Activated CD8-positive, alpha-beta memory T cell treated with anti-CD3 and anti-CD28 coated beads for 36 hours (primary cell): ENCODE data around the gene NID1. TPM values are rescaled to one million over a fixed set of nuclear protein-coding genes. Genes with fewer than 3 reads are reported as not detected.

Experiments
- CTCF ChIA-PET: fragments of 350-600 bp; sonication (Branson Sonifier 250); formaldehyde crosslinking; loops from one replicate; lab custom pipeline; 2021; ENCODE audit warnings: antibody characterized with exemption; lab: Charles Lee
- POLR2A ChIA-PET: fragments of 350-600 bp; sonication (Branson Sonifier 250); formaldehyde crosslinking; loops from one replicate; lab custom pipeline; 2021; ENCODE audit warnings: antibody characterized with exemption; lab: Charles Lee
- total RNA-seq, 2 experiments: library from RNA; stranded (reverse); gene quantifications; one replicate each; pipeline ENCODE4 v1.2.3, GENCODE V29; 2021

NID1 gene
- total RNA-seq, 2 experiments from 2014 or later: 0.08 TPM

- ChIA-PET CTCF (interaction anchor here (0.9 kb wide), 1 partner anchor 15 kb away, joined by 6 read pairs; no protein-coding TSS in a partner anchor), POLR2A (interaction anchor here (0.6 to 0.8 kb wide), 2 partner anchors 20 to 636 kb away, joined by 3 read pairs; no protein-coding TSS in a partner anchor)
These were observed 110.3 kb downstream of the NID1 start for GRCh38 chr1:235954306-235955283.

- CTCF ChIA-PET: interaction anchor here (0.9 kb wide), 1 partner anchor 16 kb away, joined by 6 read pairs; no protein-coding TSS in a partner anchor
- POLR2A ChIA-PET: interaction anchor here (0.7 to 1.1 kb wide), 3 partner anchors 18 to 557 kb away, joined by 3 read pairs; no protein-coding TSS in a partner anchor
These were observed 111.1 kb downstream of the NID1 start for GRCh38 chr1:235953801-235954200.

GRCh38 chr1:235952950-235953615, 111.8 kb downstream of the NID1 start:
- POLR2A ChIA-PET: interaction anchor here (0.7 to 1.1 kb wide), 3 partner anchors 18 to 557 kb away, joined by 3 read pairs; no protein-coding TSS in a partner anchor

GRCh38 chr1:235951661-235952060, 113.2 kb downstream of the NID1 start:
- ChIA-PET POLR2A (no interaction called here), CTCF (interaction anchor here (0.7 to 2.0 kb wide), 3 partner anchors 15 to 300 kb away, joined by 3 to 4 read pairs (median 4); no protein-coding TSS in a partner anchor)

More at GRCh38 chr1:235952950-235953615, 111.8 kb downstream of the NID1 start:
- CTCF ChIA-PET: interaction anchor here (2.0 kb wide), 1 partner anchor 19 kb away, joined by 4 read pairs; no protein-coding TSS in a partner anchor

- POLR2A ChIA-PET: no interaction called here
- CTCF ChIA-PET: no interaction called here
These were observed 114.6 kb downstream of the NID1 start for GRCh38 chr1:235950318-235950717.

GRCh38 chr1:235948774-235949427, 116.0 kb downstream of the NID1 start:
- ChIA-PET CTCF (interaction anchor here (0.9 to 1.3 kb wide), 2 partner anchors 10 to 23 kb away, joined by 3 read pairs; no protein-coding TSS in a partner anchor), POLR2A (no interaction called here)

GRCh38 chr1:235947989-235948388, 116.9 kb downstream of the NID1 start:
- POLR2A ChIA-PET: no interaction called here
- CTCF ChIA-PET: interaction anchor here (0.9 to 1.3 kb wide), 2 partner anchors 9 to 23 kb away, joined by 3 read pairs; no protein-coding TSS in a partner anchor

- CTCF ChIA-PET: interaction anchor here (0.6 to 1.3 kb wide), 4 partner anchors 25 to 284 kb away, joined by 3 read pairs; no protein-coding TSS in a partner anchor
- POLR2A ChIA-PET: no interaction called here
These were observed 118.3 kb downstream of the NID1 start for GRCh38 chr1:235946571-235946981.

- CTCF ChIA-PET: interaction anchor here (0.7 to 1.3 kb wide), 3 partner anchors 25 to 80 kb away, joined by 3 read pairs; no protein-coding TSS in a partner anchor
These were observed 118.9 kb downstream of the NID1 start for GRCh38 chr1:235945775-235946570.

GRCh38 chr1:235943581-235944114, 121.2 kb downstream of the NID1 start:
- CTCF ChIA-PET: no interaction called here
- POLR2A ChIA-PET: no interaction called here

More at GRCh38 chr1:235945775-235946570, 118.9 kb downstream of the NID1 start:
- POLR2A ChIA-PET: no interaction called here

- ChIA-PET CTCF (interaction anchor here (0.9 kb wide), 1 partner anchor 29 kb away, joined by 4 read pairs; no protein-coding TSS in a partner anchor), POLR2A (no interaction called here)
These were observed 121.8 kb downstream of the NID1 start for GRCh38 chr1:235942979-235943575.

GRCh38 chr1:235942625-235942934, 122.3 kb downstream of the NID1 start:
- ChIA-PET CTCF (interaction anchor here (0.9 kb wide), 1 partner anchor 29 kb away, joined by 4 read pairs; no protein-coding TSS in a partner anchor), POLR2A (no interaction called here)

- POLR2A ChIA-PET: no interaction called here
- CTCF ChIA-PET: interaction anchor here (0.8 to 1.4 kb wide), 3 partner anchors 11 to 30 kb away, joined by 3 to 4 read pairs (median 4); no protein-coding TSS in a partner anchor
These were observed 122.8 kb downstream of the NID1 start for GRCh38 chr1:235941876-235942624.

GRCh38 chr1:235940285-235940684, 124.6 kb downstream of the NID1 start:
- POLR2A ChIA-PET: no interaction called here
- CTCF ChIA-PET: interaction anchor here (0.8 to 1.4 kb wide), 2 partner anchors 10 to 31 kb away, joined by 3 to 4 read pairs; no protein-coding TSS in a partner anchor

- ChIA-PET POLR2A (interaction anchor here (0.5 kb wide), 1 partner anchor 37 kb away, joined by 3 read pairs; no protein-coding TSS in a partner anchor), CTCF (interaction anchor here (0.8 to 1.1 kb wide), 2 partner anchors 9 to 32 kb away, joined by 3 read pairs; no protein-coding TSS in a partner anchor)
These were observed 125.5 kb downstream of the NID1 start for GRCh38 chr1:235939480-235939775.
